ENCODE measurements around the gene ARHGEF28.

ARHGEF28 gene

GRCh38 chr5:73831066-73831465 lies 205.1 kb downstream of the ARHGEF28 start:
- H3K4me3 ChIP-seq (ENCODE audit: low read depth, low read length), result no peak overlapping the region
- no peak for TF ChIP-seq CTCF (IDR thresholded peaks at IDR 0.05; ENCODE audit: low read depth, low read length, missing control alignments)
- DNase-seq (ENCODE audit: low read depth), result no peak

GRCh38 chr5:73834693-73835092 lies 208.7 kb downstream of the ARHGEF28 start:
- no peak overlapping the region for H3K4me3 ChIP-seq (ENCODE audit: low read depth, low read length)
- no peak for DNase-seq (ENCODE audit: low read depth)
- no peak for TF ChIP-seq CTCF (IDR thresholded peaks at IDR 0.05; ENCODE audit: low read depth, low read length, missing control alignments)

- no peak overlapping the region for H3K4me3 ChIP-seq (ENCODE audit: low read depth, low read length)
- no peak for TF ChIP-seq CTCF (IDR thresholded peaks at IDR 0.05; ENCODE audit: low read depth, low read length, missing control alignments)
- no peak for DNase-seq (ENCODE audit: low read depth)
These were observed 209.7 kb downstream of the ARHGEF28 start for GRCh38 chr5:73835726-73836125.

- no peak overlapping the region for H3K4me3 ChIP-seq (ENCODE audit: low read depth, low read length)
- TF ChIP-seq CTCF (IDR thresholded peaks at IDR 0.05; ENCODE audit: low read depth, low read length, missing control alignments), result no peak
- DNase-seq (ENCODE audit: low read depth), result no peak
These were observed 210.6 kb downstream of the ARHGEF28 start for GRCh38 chr5:73836607-73837006.

GRCh38 chr5:73838901-73839300 lies 212.9 kb downstream of the ARHGEF28 start:
- no peak for DNase-seq (ENCODE audit: low read depth)
- no peak overlapping the region for H3K4me3 ChIP-seq (ENCODE audit: low read depth, low read length)
- no peak for TF ChIP-seq CTCF (IDR thresholded peaks at IDR 0.05; ENCODE audit: low read depth, low read length, missing control alignments)

- no peak overlapping the region for H3K4me3 ChIP-seq (ENCODE audit: low read depth, low read length)
- no peak for TF ChIP-seq CTCF (IDR thresholded peaks at IDR 0.05; ENCODE audit: low read depth, low read length, missing control alignments)
- DNase-seq (ENCODE audit: low read depth), result no peak
These were observed 215.6 kb downstream of the ARHGEF28 start for GRCh38 chr5:73841641-73842040.

- DNase-seq (ENCODE audit: low read depth), result no peak
- H3K4me3 ChIP-seq (ENCODE audit: low read depth, low read length), result no peak overlapping the region
- no peak for TF ChIP-seq CTCF (IDR thresholded peaks at IDR 0.05; ENCODE audit: low read depth, low read length, missing control alignments)
These were observed 218.2 kb downstream of the ARHGEF28 start for GRCh38 chr5:73844165-73844564.

All from GM12864 (cell line).